Right ventricle myocardium inferior (tissue), 1 donor: ENCODE measurements around the gene FAM107B. TPM values are rescaled to one million over a fixed set of nuclear protein-coding genes. Genes with fewer than 3 reads are reported as not detected.
"Not testable (repeated sequence)": the region's sequence is repeated elsewhere in the genome, so short reads cannot be mapped to it uniquely, and the experiment has no call there.

Source experiments
- ATAC-seq: fragments of 200-7000 bp; cut with Tn5 transposase; one replicate; pipeline ENCODE4 v1.9.1; 2020; ENCODE audit warnings: mild to moderate bottlenecking, moderate library complexity
- DNase-seq: peaks from one replicate; pipeline ENCODE4 v3.0.0; 2021; ENCODE audit errors: missing footprints
- intact Hi-C: fragments of 100-400 bp; cut with DNase I; formaldehyde crosslinking; loops from one replicate; pipeline ENCODE4 v1.11.0; 2022
- total RNA-seq: library from RNA; stranded (reverse); fragmentation: NEBNext Ultra II Directional; extraction: Animal tissue kit (Norgen Biotek cat#: 25700); gene quantifications from one replicate; pipeline ENCODE4 v1.2.1, GENCODE V29; 2021
- donor health status: DM: no; HTN: yes; CAD: no; lungs with severe emphysema.

FAM107B gene
- total RNA-seq, 1 donor from 2014 or later, result 4.2 TPM

GRCh38 chr10:14748441-14748840 lies 26.3 kb downstream of the FAM107B start:
- no peak for DNase-seq
- ATAC-seq, result no peak
- intact Hi-C loops, result no loop called here

- intact Hi-C loops, result no loop called here
- ATAC-seq, result peak; percentile 63
- DNase-seq, result no peak
These were observed 31.9 kb downstream of the FAM107B start for GRCh38 chr10:14742815-14743214.

GRCh38 chr10:14742382-14742781 lies 32.3 kb downstream of the FAM107B start:
- ATAC-seq, result no peak
- DNase-seq, result no peak

GRCh38 chr10:14740684-14741247 lies 33.9 kb downstream of the FAM107B start:
- intact Hi-C loops, result no loop called here
- no peak for DNase-seq
- ATAC-seq, result no peak

More at GRCh38 chr10:14742382-14742781, 32.3 kb downstream of the FAM107B start:
- intact Hi-C loops, result no loop called here

GRCh38 chr10:14737808-14738545 lies 36.7 kb downstream of the FAM107B start:
- no peak for ATAC-seq

GRCh38 chr10:14736600-14737081 lies 38.1 kb downstream of the FAM107B start:
- intact Hi-C loops, result no loop called here
- ATAC-seq, result peak; percentile 82
- no peak for DNase-seq

More at GRCh38 chr10:14737808-14738545, 36.7 kb downstream of the FAM107B start:
- intact Hi-C loops, result no loop called here
- DNase-seq, result no peak

GRCh38 chr10:14736043-14736442 lies 38.7 kb downstream of the FAM107B start:
- no peak for DNase-seq
- no peak for ATAC-seq
- intact Hi-C loops, result no loop called here

- DNase-seq, result no peak
- ATAC-seq, result no peak
- intact Hi-C loops, result no loop called here
These were observed 42.7 kb downstream of the FAM107B start for GRCh38 chr10:14731875-14732512.

GRCh38 chr10:14728346-14728745 lies 46.4 kb downstream of the FAM107B start:
- no peak for DNase-seq
- intact Hi-C loops, result no loop called here
- no peak for ATAC-seq

- ATAC-seq, result no peak
- intact Hi-C loops, result no loop called here
- no peak for DNase-seq
These were observed 46.8 kb downstream of the FAM107B start for GRCh38 chr10:14727924-14728323.

- DNase-seq (no peak), ATAC-seq (no peak)
- intact Hi-C loops, result no loop called here
These were observed 47.2 kb downstream of the FAM107B start for GRCh38 chr10:14727465-14727864.

GRCh38 chr10:14724931-14725330 lies 49.8 kb downstream of the FAM107B start:
- no peak for ATAC-seq
- intact Hi-C loops, result no loop called here
- no peak for DNase-seq

- intact Hi-C loops, result no loop called here
- no peak for ATAC-seq
- DNase-seq, result no peak
These were observed 51.5 kb downstream of the FAM107B start for GRCh38 chr10:14723052-14723689.

GRCh38 chr10:14717552-14717951 lies 57.1 kb downstream of the FAM107B start:
- DNase-seq, result no peak
- no peak for ATAC-seq
- intact Hi-C loops, result no loop called here

GRCh38 chr10:14712991-14713424 lies 61.7 kb downstream of the FAM107B start:
- ATAC-seq (no peak), DNase-seq (no peak)
- intact Hi-C loops, result no loop called here

- intact Hi-C loops, ATAC-seq, DNase-seq: not testable (repeated sequence)
These were observed 65.4 kb downstream of the FAM107B start for GRCh38 chr10:14709344-14709743.

GRCh38 chr10:14707481-14707880 lies 67.2 kb downstream of the FAM107B start:
- DNase-seq (no peak), ATAC-seq (no peak)
- intact Hi-C loops, result no loop called here

GRCh38 chr10:14705548-14706230 lies 69.0 kb downstream of the FAM107B start:
- intact Hi-C loops, result no loop called here
- ATAC-seq, result no peak

GRCh38 chr10:14703631-14704001 lies 71.1 kb downstream of the FAM107B start:
- ATAC-seq, result peak; percentile 63
- DNase-seq, result no peak
- intact Hi-C loops, result no loop called here

More at GRCh38 chr10:14705548-14706230, 69.0 kb downstream of the FAM107B start:
- no peak for DNase-seq
